ENCODE results near the gene KRT80. TPM values are rescaled to one million over a fixed set of nuclear protein-coding genes. Genes with fewer than 3 reads are reported as not detected.
"Not testable (repeated sequence)": the region's sequence is repeated elsewhere in the genome, so short reads cannot be mapped to it uniquely, and the experiment has no call there.

Gene KRT80
- under 1 TPM in 3 of 4 donors, not detected in 1; 0.16 to 0.54 (median 0.31) TPM for total RNA-seq

- H3K27ac ChIP-seq: peak within 1 kb of the TSS in 3 of 4 donors; percentile 53 to 78 (median 74)
- peaks cover 6 to 57% (median 39%) of the 10 kb centered on the region in 3 donors for H3K4me1 ChIP-seq
- H3K36me3 ChIP-seq: no peaks in the 10 kb centered on the region
- ATAC-seq: peak; percentile 95
- no peaks in the 10 kb centered on the region for H3K27me3 ChIP-seq
- TF ChIP-seq, protein P1, sequence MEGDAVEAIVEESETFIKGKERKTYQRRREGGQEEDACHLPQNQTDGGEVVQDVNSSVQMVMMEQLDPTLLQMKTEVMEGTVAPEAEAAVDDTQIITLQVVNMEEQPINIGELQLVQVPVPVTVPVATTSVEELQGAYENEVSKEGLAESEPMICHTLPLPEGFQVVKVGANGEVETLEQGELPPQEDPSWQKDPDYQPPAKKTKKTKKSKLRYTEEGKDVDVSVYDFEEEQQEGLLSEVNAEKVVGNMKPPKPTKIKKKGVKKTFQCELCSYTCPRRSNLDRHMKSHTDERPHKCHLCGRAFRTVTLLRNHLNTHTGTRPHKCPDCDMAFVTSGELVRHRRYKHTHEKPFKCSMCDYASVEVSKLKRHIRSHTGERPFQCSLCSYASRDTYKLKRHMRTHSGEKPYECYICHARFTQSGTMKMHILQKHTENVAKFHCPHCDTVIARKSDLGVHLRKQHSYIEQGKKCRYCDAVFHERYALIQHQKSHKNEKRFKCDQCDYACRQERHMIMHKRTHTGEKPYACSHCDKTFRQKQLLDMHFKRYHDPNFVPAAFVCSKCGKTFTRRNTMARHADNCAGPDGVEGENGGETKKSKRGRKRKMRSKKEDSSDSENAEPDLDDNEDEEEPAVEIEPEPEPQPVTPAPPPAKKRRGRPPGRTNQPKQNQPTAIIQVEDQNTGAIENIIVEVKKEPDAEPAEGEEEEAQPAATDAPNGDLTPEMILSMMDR (IDR thresholded peaks at IDR 0.05): no peak
- TF ChIP-seq POLR2AphosphoS5 (IDR thresholded peaks at IDR 0.05): peak; percentile 94
- WGBS, 2 donors (ENCODE audit: low coverage in 1 of 2): 27 to 39% methylated on average over 3 to 6 of the region's 20 CpGs
- no peak within 1 kb of the TSS for H3K4me3 ChIP-seq
- H3K9me3 ChIP-seq: no peaks in the 10 kb centered on the region
These were observed at the start of gene KRT80 for GRCh38 chr12:52191841-52192791. Gene KRT80 (minus strand): TSS chr12:52192014. CDS start chr12:52191902, 112 bp downstream.

GRCh38 chr12:52241205-52241842, 49.5 kb upstream of the KRT80 start:
- TF ChIP-seq POLR2AphosphoS5 (IDR thresholded peaks at IDR 0.05) (no peak), POLR2A (IDR thresholded peaks at IDR 0.05) (no peak), EP300 (IDR thresholded peaks at IDR 0.05) (no peak)
- TF ChIP-seq, protein P1 (IDR thresholded peaks at IDR 0.05): no peak
- Histone ChIP-seq H3K9me3 (no peaks in the 10 kb centered on the region), H3K4me3 (no peak overlapping the region), H3K27me3 (no peaks in the 10 kb centered on the region), H3K36me3 (no peaks in the 10 kb centered on the region), H3K4me1 (peaks cover 0 to 22% (median 11%) of the 10 kb centered on the region in 3 donors), H3K27ac (no peak overlapping the region)
- ATAC-seq: no peak
- 55 to 71% methylated on average over 2 to 4 of the region's 11 CpGs for WGBS, 2 donors (ENCODE audit: low coverage in 1 of 2)

DNA sequence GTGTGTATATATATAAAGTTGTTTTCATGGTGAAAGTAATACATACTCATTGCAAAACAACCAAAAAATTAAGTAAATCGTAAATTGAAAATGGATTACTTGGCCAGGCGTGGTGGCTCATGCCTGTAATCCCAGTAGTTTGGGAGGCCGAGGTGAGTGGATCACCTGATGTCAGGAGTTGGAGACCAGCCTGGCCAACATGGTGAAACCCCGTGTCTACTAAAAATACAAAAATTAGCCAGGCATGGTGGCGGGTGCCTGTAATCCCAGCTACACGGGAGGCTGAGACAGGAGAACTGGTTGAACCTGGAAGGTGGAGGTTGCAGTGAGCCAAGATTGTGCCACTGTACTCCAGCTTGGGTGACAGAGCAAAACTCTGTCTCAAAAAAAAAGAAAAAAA, 48.4 kb upstream of the KRT80 start:
- WGBS, 2 donors (ENCODE audit: low coverage in 1 of 2): 94 to 95% methylated on average over 2 to 6 of the region's 6 CpGs
- H3K36me3 ChIP-seq, H3K27me3 ChIP-seq, H3K27ac ChIP-seq, ATAC-seq, H3K9me3 ChIP-seq, H3K4me3 ChIP-seq: not testable (repeated sequence)
- peaks cover 0 to 22% (median 11%) of the 10 kb centered on the region in 3 donors for H3K4me1 ChIP-seq

- Histone ChIP-seq H3K27ac (no peak overlapping the region), H3K27me3 (peaks cover 4% of the 10 kb centered on the region), H3K4me1 (peaks cover 0 to 21% (median 11%) of the 10 kb centered on the region in 3 donors), H3K4me3 (no peak overlapping the region), H3K36me3 (no peaks in the 10 kb centered on the region), H3K9me3 (no peaks in the 10 kb centered on the region)
- ATAC-seq: no peak
- TF ChIP-seq POLR2AphosphoS5 (IDR thresholded peaks at IDR 0.05): no peak
- TF ChIP-seq, protein P1 (IDR thresholded peaks at IDR 0.05): no peak
- WGBS, 2 donors (ENCODE audit: low coverage in 1 of 2): 75 to 100% methylated on average over 1 of the region's 2 CpGs
These were observed 48.0 kb upstream of the KRT80 start for GRCh38 chr12:52239767-52240166.

- Histone ChIP-seq H3K36me3 (no peaks in the 10 kb centered on the region), H3K27ac (no peak overlapping the region), H3K4me1 (peaks cover 0 to 14% (median 8%) of the 10 kb centered on the region in 3 donors), H3K27me3 (peaks cover 11% of the 10 kb centered on the region), H3K9me3 (no peaks in the 10 kb centered on the region), H3K4me3 (no peak overlapping the region)
- 81 to 84% methylated on average over 5 to 6 of the region's 7 CpGs for WGBS, 2 donors (ENCODE audit: low coverage in 1 of 2)
- TF ChIP-seq, protein P1 (IDR thresholded peaks at IDR 0.05): no peak
- no peak for TF ChIP-seq POLR2AphosphoS5 (IDR thresholded peaks at IDR 0.05)
- no peak for TF ChIP-seq EP300 (IDR thresholded peaks at IDR 0.05)
- TF ChIP-seq POLR2A (IDR thresholded peaks at IDR 0.05): no peak
- ATAC-seq: no peak
These were observed 47.3 kb upstream of the KRT80 start for GRCh38 chr12:52238916-52239646.
